Right lobe of liver (tissue), 6 donors: ENCODE measurements around the gene CDK17. TPM values are rescaled to one million over a fixed set of nuclear protein-coding genes. Genes with fewer than 3 reads are reported as not detected.

Experiments used
- ATAC-seq, 4 donors: fragments of 200-7000 bp; cut with Tn5 transposase; one replicate each; pipeline ENCODE4 v1.9.1; 2020; ENCODE audit warnings: mild to moderate bottlenecking in 4 of 4, moderate library complexity in 4 of 4
- DNase-seq, 3 donors: peaks; one replicate each; pipeline ENCODE4 v3.0.0-alpha.2; 2020
- H3K27ac ChIP-seq, 3 donors: fragments of 200-600 bp; one replicate each; pipeline ENCODE4 v1.8.0; 2022
- H3K27me3 ChIP-seq, 2 donors: fragments of 200-600 bp; one replicate each; pipeline ENCODE4 v1.8.0; 2022
- H3K36me3 ChIP-seq, 4 donors: fragments of 200-600 bp; sonication (generic) in 1 of 4; one replicate each; pipeline versions ENCODE4 v1.5.1 to v1.8.0; 2017 to 2022; ENCODE audit warnings: control low read depth in 1 of 4
- H3K4me1 ChIP-seq, 4 donors: fragments of 200-600 bp; sonication (generic) in 1 of 4; one replicate each; pipeline versions ENCODE4 v1.5.1 to v1.8.0; 2017 to 2022; ENCODE audit warnings: control low read depth in 1 of 4
- H3K4me3 ChIP-seq, 3 donors: fragments of 200-600 bp; one replicate each; pipeline ENCODE4 v1.8.0; 2022
- H3K9me3 ChIP-seq, 4 donors: fragments of 200-600 bp; sonication (generic) in 1 of 4; one replicate each; pipeline versions ENCODE4 v1.5.1 to v1.8.0; 2017 to 2022; ENCODE audit warnings: control low read depth in 1 of 4
- CTCF ChIP-seq, 4 donors: fragments of 200-600 bp in 3 of 4; fragments of 450-650 bp in 1 of 4; IDR thresholded peaks; one replicate each; pipeline versions ENCODE4 v1.5.1 to v1.8.0; 2016 to 2022; ENCODE audit warnings: antibody characterized with exemption in 4 of 4, mild to moderate bottlenecking in 2 of 4
- POLR2A ChIP-seq: fragments of 450-650 bp; IDR thresholded peaks from one replicate; pipeline ENCODE4 v1.6.1; 2017; ENCODE audit warnings: antibody characterized with exemption, mild to moderate bottlenecking
- WGBS: methylation state at CpG from one replicate; pipeline ENCODE4 v1.1.6; 2018; ENCODE audit warnings: low coverage, low lambda C conversion rate; ENCODE audit not compliant: insufficient coverage; ENCODE audit errors: missing lambda C conversion rate; 5-methylcytosine and 5-hydroxymethylcytosine counted together
- intact Hi-C, 2 donors: fragments of 100-400 bp; cut with DNase I; formaldehyde crosslinking; loops; one replicate each; pipeline versions ENCODE4 v1.11.2 to v1.14.1; 2022
- total RNA-seq, 6 experiments: library from RNA; depleted of rRNA in 2 of 6; stranded (reverse); fragments of >200 nt in 2 of 6; fragmentation: NEBNext Ultra II Directional in 3 of 6; extraction: Animal tissue kit (Norgen Biotek cat#: 25700) in 3 of 6; gene quantifications; one replicate each; pipeline versions ENCODE4 v1.1.0 to v1.2.4, GENCODE V29; 2016 to 2023
- donor health status: DM: no; HTN: yes; CAD: no.
- donor health status: DM: no; HTN: no; CAD: no.
- donor health status: DM: no; HTN: no; CAD: no.
- donor health status: DM: no; HTN: yes; CAD: no.
- donor health status: DM: no; HTN: yes; CAD: no.

The CDK17 gene
- total RNA-seq, 6 experiments from 2014 or later: 8.9 to 16.1 (median 13.7) TPM

GRCh38 chr12:96241431-96241830, 158.8 kb downstream of the CDK17 start:
- ATAC-seq (no peak), DNase-seq (no peak)
- Histone ChIP-seq H3K36me3 (no peaks in the 10 kb centered on the region), H3K9me3 (no peaks in the 10 kb centered on the region), H3K4me3 (no peak overlapping the region), H3K4me1 (peaks cover 0 to 13% (median 0%) of the 10 kb centered on the region in 4 donors), H3K27me3 (no peaks in the 10 kb centered on the region), H3K27ac (no peak overlapping the region)
- TF ChIP-seq CTCF (IDR thresholded peaks at IDR 0.05): no peak
- no peak for TF ChIP-seq POLR2A
- intact Hi-C loops: no loop called here
- 80% methylated on average over 1 of the region's 4 CpGs for WGBS

- TF ChIP-seq CTCF (IDR thresholded peaks at IDR 0.05) (no peak), POLR2A (no peak)
- WGBS: 62% methylated on average over 10 of the region's 11 CpGs
- H3K27ac ChIP-seq: no peak overlapping the region
Observed at GRCh38 chr12:96240656-96241055, 159.6 kb downstream of the CDK17 start.

GRCh38 chr12:96239711-96240635, 160.3 kb downstream of the CDK17 start:
- H3K27me3 ChIP-seq: no peaks in the 10 kb centered on the region
- no peak overlapping the region for H3K27ac ChIP-seq
- H3K4me1 ChIP-seq: peaks cover 0 to 16% (median 0%) of the 10 kb centered on the region in 4 donors
- no peaks in the 10 kb centered on the region for H3K36me3 ChIP-seq
- 63% methylated on average over 9 of the region's 18 CpGs for WGBS
- no peak overlapping the region for H3K4me3 ChIP-seq
- TF ChIP-seq CTCF (IDR thresholded peaks at IDR 0.05) (no peak), POLR2A (no peak)
- ATAC-seq: no peak
- no peaks in the 10 kb centered on the region for H3K9me3 ChIP-seq
- intact Hi-C loops: loop anchor here in 1 of 2 donors (10.0 kb wide), 1 partner anchor 155 kb away; no protein-coding TSS in a partner anchor
- no peak for DNase-seq

More at GRCh38 chr12:96240656-96241055, 159.6 kb downstream of the CDK17 start:
- ATAC-seq (no peak), DNase-seq (no peak)
- no peaks in the 10 kb centered on the region for H3K27me3 ChIP-seq
- no peak overlapping the region for H3K4me3 ChIP-seq
- peaks cover 0 to 16% (median 0%) of the 10 kb centered on the region in 4 donors for H3K4me1 ChIP-seq
- intact Hi-C loops: no loop called here
- no peaks in the 10 kb centered on the region for H3K9me3 ChIP-seq
- no peaks in the 10 kb centered on the region for H3K36me3 ChIP-seq

- DNase-seq (no peak), ATAC-seq (no peak)
- H3K4me1 ChIP-seq: peaks cover 0 to 22% (median 0%) of the 10 kb centered on the region in 4 donors
- TF ChIP-seq POLR2A: no peak
- H3K27me3 ChIP-seq: no peaks in the 10 kb centered on the region
- intact Hi-C loops: loop anchor here in 1 of 2 donors (10.0 kb wide), 1 partner anchor 156 kb away; no protein-coding TSS in a partner anchor
- H3K4me3 ChIP-seq: no peak overlapping the region
- no peaks in the 10 kb centered on the region for H3K9me3 ChIP-seq
- no peaks in the 10 kb centered on the region for H3K36me3 ChIP-seq
- no peak overlapping the region for H3K27ac ChIP-seq
- 80% methylated on average over 8 of the region's 13 CpGs for WGBS
Observed at GRCh38 chr12:96238336-96239047, 161.7 kb downstream of the CDK17 start.
